B cell (primary cell): ENCODE measurements around the gene ENPP7. TPM values are rescaled to one million over a fixed set of nuclear protein-coding genes. Genes with fewer than 3 reads are reported as not detected.

ENCODE experiments used
- ATAC-seq: fragments of 200-7000 bp; cut with Tn5 transposase; one replicate; pipeline ENCODE4 v1.10.0; 2021; ENCODE audit warnings: low read depth, mild to moderate bottlenecking, moderate number of reproducible peaks, moderate library complexity
- CTCF ChIA-PET: fragments of 350-600 bp; sonication (Branson Sonifier 250); formaldehyde crosslinking; loops from one replicate; lab custom pipeline; 2021; ENCODE audit warnings: antibody characterized with exemption, inconsistent platforms; lab: Charles Lee
- POLR2A ChIA-PET: fragments of 350-600 bp; sonication (Branson Sonifier 250); formaldehyde crosslinking; loops from one replicate; lab custom pipeline; 2021; ENCODE audit warnings: antibody characterized with exemption; lab: Charles Lee
- DNase-seq: peaks from one replicate; pipeline ENCODE4 v3.0.0; 2013
- H2AFZ ChIP-seq: 2 replicates; pipeline ENCODE4 v1.6.1; 2012; ENCODE audit warnings: mild to moderate bottlenecking, low read depth, low read length; ENCODE audit not compliant: insufficient read depth, poor library complexity, severe bottlenecking
- H3K27ac ChIP-seq, 2 donors: 1 replicate in 1 of 2; 2 replicates in 1 of 2; pipeline ENCODE4 v1.5.1; 2012 to 2013; ENCODE audit warnings: low read length in 2 of 2, mild to moderate bottlenecking in 2 of 2, moderate library complexity in 1 of 2
- H3K27me3 ChIP-seq, 4 experiments: fragments of 200-600 bp in 1 of 4; sonication (generic) in 1 of 4; replicated peaks in 1 of 4; 1 replicate in 2 of 4; 2 replicates in 2 of 4; pipeline versions ENCODE4 v1.6.1 to v1.7.0; 2013 to 2016; ENCODE audit warnings: low read length in 3 of 4, mild to moderate bottlenecking in 2 of 4, mixed read lengths in 1 of 4, moderate library complexity in 1 of 4; ENCODE audit not compliant: insufficient read depth in 4 of 4, control insufficient read depth in 3 of 4; ENCODE audit errors: control extremely low read depth in 1 of 4
- H3K36me3 ChIP-seq, 2 experiments: replicated peaks in 1 of 2; 1 replicate in 1 of 2; 2 replicates in 1 of 2; pipeline versions ENCODE4 v1.6.1 to v1.7.1; 2013; ENCODE audit warnings: low read length in 1 of 2; ENCODE audit not compliant: insufficient read depth in 2 of 2, control insufficient read depth in 1 of 2; ENCODE audit errors: control extremely low read depth in 1 of 2, extremely low read depth in 1 of 2
- H3K4me1 ChIP-seq, 2 donors: fragments of 200-600 bp in 1 of 2; sonication (generic) in 1 of 2; 1 replicate in 1 of 2; 2 replicates in 1 of 2; pipeline versions ENCODE4 v1.5.1 to v1.6.1; 2013 to 2017; ENCODE audit warnings: low read length in 2 of 2; ENCODE audit not compliant: control insufficient read depth in 2 of 2, insufficient read depth in 2 of 2
- H3K4me2 ChIP-seq: replicated peaks from 2 replicates; pipeline ENCODE3; 2012; ENCODE audit warnings: mild to moderate bottlenecking, low read depth, low read length; ENCODE audit not compliant: poor library complexity, severe bottlenecking
- H3K4me3 ChIP-seq, 5 experiments: fragments of 200-600 bp in 1 of 5; sonication (generic) in 1 of 5; 1 replicate in 3 of 5; 2 replicates in 2 of 5; pipeline versions ENCODE4 v1.5.1 to v1.7.0; 2011 to 2016; ENCODE audit warnings: low read length in 4 of 5, mild to moderate bottlenecking in 4 of 5, low read depth in 2 of 5, control low read depth in 1 of 5, moderate library complexity in 1 of 5; ENCODE audit not compliant: insufficient read depth in 1 of 5; ENCODE audit errors: control extremely low read depth in 1 of 5, extremely low read depth in 1 of 5
- H3K79me2 ChIP-seq: fragments of 200-600 bp; sonication (generic); one replicate; pipeline ENCODE4 v1.6.0; 2016; ENCODE audit warnings: low read length; ENCODE audit not compliant: control insufficient read depth, insufficient read depth
- H3K9ac ChIP-seq: fragments of 200-600 bp; sonication (generic); 2 replicates; pipeline ENCODE4 v1.6.1; 2017; ENCODE audit warnings: mild to moderate bottlenecking, low read length, moderate library complexity
- H3K9me3 ChIP-seq, 3 donors: one replicate each; pipeline versions ENCODE4 v1.6.1 to v1.7.1; 2013; ENCODE audit warnings: low read length in 2 of 3; ENCODE audit not compliant: control insufficient read depth in 2 of 3, insufficient read depth in 1 of 3; ENCODE audit errors: control extremely low read depth in 1 of 3
- H4K20me1 ChIP-seq: 2 replicates; pipeline ENCODE4 v1.6.0; 2012; ENCODE audit warnings: mild to moderate bottlenecking, low read length; ENCODE audit not compliant: insufficient read depth, control insufficient read depth, poor library complexity, severe bottlenecking
- H3K27ac Mint-ChIP-seq: one replicate; pipeline ENCODE4 v1.8.0; 2021; ENCODE audit warnings: mixed read lengths
- H3K27me3 Mint-ChIP-seq: one replicate; pipeline ENCODE4 v1.8.0; 2021; ENCODE audit warnings: mixed read lengths
- H3K4me1 Mint-ChIP-seq: one replicate; pipeline ENCODE4 v1.8.0; 2021; ENCODE audit warnings: mixed read lengths
- H3K4me3 Mint-ChIP-seq: one replicate; pipeline ENCODE4 v1.8.0; 2021; ENCODE audit warnings: mixed read lengths
- H3K9me3 Mint-ChIP-seq: one replicate; pipeline ENCODE4 v1.8.0; 2022; ENCODE audit warnings: mixed read lengths; ENCODE audit not compliant: insufficient read depth
- CTCF ChIP-seq: fragments of 200-600 bp; IDR thresholded peaks from one replicate; pipeline ENCODE4 v1.8.0; 2022; ENCODE audit warnings: antibody characterized with exemption, mild to moderate bottlenecking
- EZH2 ChIP-seq: IDR thresholded peaks from 2 replicates; pipeline ENCODE4 v1.6.1; 2012; ENCODE audit warnings: borderline replicate concordance, low read depth, mild to moderate bottlenecking, moderate library complexity, low read length; ENCODE audit not compliant: insufficient read depth, poor library complexity, severe bottlenecking
- WGBS: methylation state at CpG from one replicate; pipeline ENCODE4 v1.1.5; 2013; ENCODE audit warnings: missing lambda C conversion rate; ENCODE audit not compliant: insufficient coverage; 5-methylcytosine and 5-hydroxymethylcytosine counted together
- intact Hi-C: fragments of 100-400 bp; cut with micrococcal nuclease; formaldehyde crosslinking; loops from one replicate; pipeline ENCODE4 v1.10.0; 2022
- polyA plus RNA-seq: library from polyadenylated mRNA; depleted of rRNA; stranded (reverse); fragments of >200 nt; gene quantifications from 2 replicates; pipeline ENCODE4 v1.2.3, GENCODE V29; 2012
- total RNA-seq, 2 donors: library from RNA; stranded (reverse); fragments of 120-200 nt in 1 of 2; gene quantifications; 1 replicate in 1 of 2; 2 replicates in 1 of 2; pipeline versions ENCODE4 v1.2.3 to v1.2.4, GENCODE V29; 2013 to 2022

Gene ENPP7
- total and polyA plus RNA-seq, 2 donors (not counting 1 experiment from before 2014, with no cell fraction given) = 0.40 to 6.7 TPM

- DNase-seq (no peak), ATAC-seq (no peak)
- peaks cover 0 to 3% (median 0%) of the 10 kb centered on the region in 3 donors for H3K9me3 ChIP-seq
- no peak overlapping the region for H3K4me3 ChIP-seq
- H3K36me3 ChIP-seq = no peaks in the 10 kb centered on the region
- ChIA-PET CTCF (interaction anchor here (0.9 kb wide), 1 partner anchor 10 kb away, joined by 3 read pairs; no protein-coding TSS in a partner anchor), POLR2A (no interaction called here)
- Mint-ChIP-seq H3K27ac (no peak overlapping the region), H3K9me3 (no peaks in the 10 kb centered on the region), H3K27me3 (peaks cover 16% of the 10 kb centered on the region), H3K4me1 (peaks cover 6% of the 10 kb centered on the region), H3K4me3 (no peak overlapping the region)
- peaks cover 8 to 9% of the 10 kb centered on the region in 2 donors for H3K4me1 ChIP-seq
- no peak overlapping the region for H3K4me2 ChIP-seq
- no peaks in the 10 kb centered on the region for H4K20me1 ChIP-seq
- no peak overlapping the region for H2AFZ ChIP-seq
- TF ChIP-seq CTCF (no peak), EZH2 (no peak)
- WGBS = 94% methylated on average over 27 of the region's 28 CpGs
- H3K27me3 ChIP-seq = peaks cover 0 to 18% (median 8%) of the 10 kb centered on the region in 4 experiments
- intact Hi-C loops = no loop called here
- H3K9ac ChIP-seq = no peak overlapping the region
- H3K27ac ChIP-seq = no peak overlapping the region
- H3K79me2 ChIP-seq = no peaks in the 10 kb centered on the region
Observed at GRCh38 chr17:79739148-79740062, 8.7 kb downstream of the ENPP7 start.

- CTCF ChIA-PET = interaction anchor here (0.9 to 3.0 kb wide), 5 partner anchors 7 to 257 kb away, joined by 4 to 21 read pairs (median 5); partner anchors contain the start of gene CBX8
- intact Hi-C loops = no loop called here
- no peak for TF ChIP-seq CTCF
- no peak for TF ChIP-seq EZH2
- Mint-ChIP-seq H3K9me3 (no peaks in the 10 kb centered on the region), H3K27ac (no peak overlapping the region), H3K4me3 (no peak overlapping the region), H3K4me1 (peaks cover 7% of the 10 kb centered on the region), H3K27me3 (peaks cover 20% of the 10 kb centered on the region)
- 48% methylated on average over 6 of the region's 8 CpGs for WGBS
- H3K4me1 ChIP-seq = peaks cover 8 to 9% of the 10 kb centered on the region in 2 donors
- ATAC-seq (no peak), DNase-seq (no peak)
- H2AFZ ChIP-seq = no peak overlapping the region
- POLR2A ChIA-PET = no interaction called here
- no peak overlapping the region for H3K4me3 ChIP-seq
- H3K4me2 ChIP-seq = no peak overlapping the region
- H3K36me3 ChIP-seq = no peaks in the 10 kb centered on the region
- H3K9ac ChIP-seq = no peak overlapping the region
- peaks cover 0 to 18% (median 8%) of the 10 kb centered on the region in 4 experiments for H3K27me3 ChIP-seq
- H3K9me3 ChIP-seq = peaks cover 0 to 3% (median 0%) of the 10 kb centered on the region in 3 donors
- no peaks in the 10 kb centered on the region for H4K20me1 ChIP-seq
- no peak overlapping the region for H3K27ac ChIP-seq
- no peaks in the 10 kb centered on the region for H3K79me2 ChIP-seq
Observed at GRCh38 chr17:79740413-79740812, 9.7 kb downstream of the ENPP7 start.
